Effector memory CD4-positive, alpha-beta T cell (primary cell): ENCODE measurements around the gene RELCH.

Experiments used
- DNase-seq, 3 donors: peaks; one replicate each; pipeline ENCODE4 v3.0.0-alpha.2; 2020
- H3K27ac ChIP-seq: 2 replicates; pipeline ENCODE4 v1.7.0; 2013; ENCODE audit warnings: mild to moderate bottlenecking, low read length, moderate library complexity; ENCODE audit not compliant: insufficient read depth, poor library complexity, severe bottlenecking
- H3K27me3 ChIP-seq: replicated peaks from 2 replicates; pipeline ENCODE4 v1.7.0; 2013; ENCODE audit warnings: mild to moderate bottlenecking, low read length; ENCODE audit not compliant: insufficient read depth, control insufficient read depth, poor library complexity, severe bottlenecking
- H3K36me3 ChIP-seq: 2 replicates; pipeline ENCODE4 v1.7.0; 2013; ENCODE audit warnings: mild to moderate bottlenecking, low read length, moderate library complexity; ENCODE audit not compliant: control insufficient read depth, insufficient read depth
- H3K4me1 ChIP-seq: 2 replicates; pipeline ENCODE4 v1.7.0; 2013; ENCODE audit warnings: low read length, mild to moderate bottlenecking; ENCODE audit not compliant: control insufficient read depth, insufficient read depth, poor library complexity, severe bottlenecking
- H3K4me3 ChIP-seq: 2 replicates; pipeline ENCODE4 v1.7.0; 2013; ENCODE audit warnings: low read length, low read depth, mild to moderate bottlenecking; ENCODE audit not compliant: insufficient read depth, poor library complexity, severe bottlenecking
- H3K9me3 ChIP-seq: 2 replicates; pipeline ENCODE4 v1.7.0; 2013; ENCODE audit warnings: mild to moderate bottlenecking, low read length, moderate library complexity; ENCODE audit not compliant: control insufficient read depth

Gene RELCH

DNA sequence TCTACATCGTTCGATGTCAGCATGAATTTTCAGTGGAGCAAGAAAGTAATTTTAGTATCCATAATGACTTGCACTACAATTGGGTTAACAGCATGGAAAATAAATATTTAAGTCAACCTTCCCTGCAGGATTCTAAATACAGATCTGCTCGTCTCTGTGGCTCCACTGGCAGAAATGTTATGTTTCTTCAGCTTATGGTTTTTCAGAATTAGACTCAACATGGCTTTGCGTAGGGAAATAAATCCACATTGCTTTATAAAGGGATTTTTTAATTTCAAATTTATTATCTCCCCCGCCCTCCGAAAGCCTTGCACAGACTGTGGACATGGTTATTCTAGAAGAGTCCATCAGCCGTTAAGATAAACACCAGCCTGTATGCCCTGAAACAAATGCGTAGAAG lies 156.3 kb downstream of the RELCH start:
- no peaks in the 10 kb centered on the region for H3K9me3 ChIP-seq
- H3K27me3 ChIP-seq: no peaks in the 10 kb centered on the region
- no peak overlapping the region for H3K4me3 ChIP-seq
- H3K4me1 ChIP-seq: no peaks in the 10 kb centered on the region
- DNase-seq: no peak
- no peaks in the 10 kb centered on the region for H3K36me3 ChIP-seq
- H3K27ac ChIP-seq: no peak overlapping the region

- Histone ChIP-seq H3K27me3 (no peaks in the 10 kb centered on the region), H3K4me1 (no peaks in the 10 kb centered on the region), H3K27ac (no peak overlapping the region), H3K36me3 (no peaks in the 10 kb centered on the region), H3K4me3 (no peak overlapping the region), H3K9me3 (no peaks in the 10 kb centered on the region)
- no peak for DNase-seq
Observed at GRCh38 chr18:62345909-62346308, 158.9 kb downstream of the RELCH start.

GRCh38 chr18:62346333-62347088 lies 159.5 kb downstream of the RELCH start:
- H3K4me3 ChIP-seq: no peak overlapping the region
- H3K4me1 ChIP-seq: no peaks in the 10 kb centered on the region
- no peak for DNase-seq
- no peaks in the 10 kb centered on the region for H3K9me3 ChIP-seq
- H3K27ac ChIP-seq: no peak overlapping the region
- H3K36me3 ChIP-seq: no peaks in the 10 kb centered on the region
- H3K27me3 ChIP-seq: no peaks in the 10 kb centered on the region

GRCh38 chr18:62347089-62347506 lies 160.0 kb downstream of the RELCH start:
- Histone ChIP-seq H3K36me3 (no peaks in the 10 kb centered on the region), H3K4me3 (no peak overlapping the region), H3K9me3 (no peaks in the 10 kb centered on the region), H3K4me1 (no peaks in the 10 kb centered on the region), H3K27ac (no peak overlapping the region), H3K27me3 (no peaks in the 10 kb centered on the region)
- DNase-seq: no peak

DNA sequence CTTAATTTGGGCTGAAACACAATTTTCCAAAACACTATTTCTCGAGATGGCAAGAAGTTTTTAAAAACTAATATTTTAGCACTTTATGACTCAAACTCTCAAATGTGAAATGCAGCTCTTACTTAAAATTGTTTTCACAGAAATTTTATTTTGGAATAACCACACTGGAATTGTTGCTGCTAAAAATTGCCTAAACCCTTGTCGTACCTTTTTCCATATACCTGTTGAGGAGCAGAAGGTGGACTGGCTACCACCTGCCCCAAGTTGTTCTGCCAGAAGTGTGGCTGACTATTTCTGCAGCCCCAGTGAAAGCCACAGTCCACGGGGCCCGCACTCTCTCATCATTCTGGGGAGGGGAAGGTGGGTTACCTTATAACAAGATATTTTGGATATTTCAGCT lies 161.4 kb downstream of the RELCH start:
- Histone ChIP-seq H3K27ac (no peak overlapping the region), H3K4me3 (no peak overlapping the region), H3K4me1 (no peaks in the 10 kb centered on the region), H3K27me3 (no peaks in the 10 kb centered on the region), H3K36me3 (no peaks in the 10 kb centered on the region), H3K9me3 (no peaks in the 10 kb centered on the region)
- DNase-seq: no peak

DNA sequence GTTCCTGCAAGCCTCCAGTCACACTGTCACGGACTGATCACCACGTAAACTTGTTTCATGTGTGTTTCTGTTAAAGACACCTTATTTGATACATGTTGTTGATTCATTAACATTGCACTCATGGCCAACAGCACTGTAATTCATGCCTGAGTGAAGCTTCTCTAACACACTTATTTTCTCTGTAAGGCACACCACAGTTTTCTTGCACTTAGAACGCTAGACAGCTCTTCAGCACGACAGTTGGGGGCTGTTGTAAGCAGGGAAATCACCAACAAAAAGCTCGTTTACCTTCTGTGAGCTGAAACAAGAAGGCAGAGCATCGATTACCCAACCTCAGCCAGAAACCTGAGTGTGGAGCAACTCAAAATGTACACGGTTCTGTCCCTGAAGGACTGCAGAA lies 166.1 kb downstream of the RELCH start:
- DNase-seq: no peak
- Histone ChIP-seq H3K36me3 (no peaks in the 10 kb centered on the region), H3K4me3 (no peak overlapping the region), H3K9me3 (no peaks in the 10 kb centered on the region), H3K27me3 (no peaks in the 10 kb centered on the region), H3K4me1 (no peaks in the 10 kb centered on the region), H3K27ac (no peak overlapping the region)

DNA sequence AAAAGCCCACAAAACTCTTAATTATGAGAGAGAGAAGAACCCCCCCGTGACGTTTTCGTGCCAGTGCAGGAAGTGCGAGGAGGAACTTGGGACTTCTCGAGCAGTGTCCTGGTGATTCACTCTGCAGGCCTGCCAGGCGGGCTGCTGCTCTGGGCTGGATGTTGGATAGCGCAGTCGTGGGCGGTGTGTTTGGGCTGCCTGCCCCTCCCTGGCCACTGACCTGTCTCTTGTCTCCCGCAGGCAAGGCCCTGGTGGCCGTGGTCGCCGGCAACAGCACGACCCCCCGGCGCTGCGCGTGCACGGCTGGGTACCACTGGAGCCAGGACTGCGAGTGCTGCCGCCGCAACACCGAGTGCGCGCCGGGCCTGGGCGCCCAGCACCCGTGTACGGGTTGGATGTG lies 167.1 kb downstream of the RELCH start:
- Histone ChIP-seq H3K27me3 (no peaks in the 10 kb centered on the region), H3K36me3 (no peaks in the 10 kb centered on the region), H3K4me3 (no peak overlapping the region), H3K9me3 (no peaks in the 10 kb centered on the region), H3K27ac (no peak overlapping the region), H3K4me1 (no peaks in the 10 kb centered on the region)
- no peak for DNase-seq

GRCh38 chr18:62357079-62357719 lies 170.1 kb downstream of the RELCH start:
- DNase-seq: no peak
- H3K9me3 ChIP-seq: no peaks in the 10 kb centered on the region
- H3K27me3 ChIP-seq: no peaks in the 10 kb centered on the region
- H3K4me1 ChIP-seq: no peaks in the 10 kb centered on the region
- no peak overlapping the region for H3K4me3 ChIP-seq
- no peak overlapping the region for H3K27ac ChIP-seq
- H3K36me3 ChIP-seq: no peaks in the 10 kb centered on the region
